ENCODE results near the gene PPP2R3A. TPM values are rescaled to one million over a fixed set of nuclear protein-coding genes. Genes with fewer than 3 reads are reported as not detected.

PPP2R3A gene
- total and polyA plus RNA-seq, 2 donors (not counting 3 experiments of a cell fraction or from before 2014, with no cell fraction given): 3.3 to 14.6 TPM

GRCh38 chr3:136189043-136189442, 223.5 kb downstream of the PPP2R3A start:
- ChIA-PET POLR2A (no interaction called here), CTCF (interaction anchor here (2.8 kb wide), 1 partner anchor 563 kb away, joined by 8 read pairs; the partner anchor contains the start of gene STAG1)
- Histone ChIP-seq H3K4me1 (ENCODE audit: control insufficient read depth, extremely low read depth, insufficient read depth, low read length) (peaks cover 11% of the 10 kb centered on the region), H2AFZ (ENCODE audit: low read depth, low read length) (no peak overlapping the region), H3K27me3 (ENCODE audit: control insufficient read depth in 2 of 2, insufficient read depth in 2 of 2, low read length in 2 of 2) (no peaks in the 10 kb centered on the region), H3K4me3 (replicated peaks in 1 of 3; ENCODE audit: insufficient read depth in 1 of 3, low read depth in 1 of 3, low read length in 3 of 3) (no peak overlapping the region), H3K27ac (ENCODE audit: insufficient read depth, low read depth, low read length) (no peak overlapping the region), H3K9me3 (replicated peaks; ENCODE audit: control insufficient read depth, insufficient read depth, low read length) (no peaks in the 10 kb centered on the region), H3K9ac (replicated peaks; ENCODE audit: extremely low read depth, insufficient read depth, low read length) (no peak overlapping the region), H3K4me2 (ENCODE audit: insufficient read depth, low read length) (no peak overlapping the region), H3K36me3 (ENCODE audit: control insufficient read depth in 2 of 2, extremely low read depth in 1 of 2, insufficient read depth in 2 of 2, low read length in 2 of 2) (no peaks in the 10 kb centered on the region), H4K20me1 (replicated peaks; ENCODE audit: control insufficient read depth, extremely low read depth, insufficient read depth, low read length) (peaks cover 21% of the 10 kb centered on the region), H3K9me1 (replicated peaks; ENCODE audit: control insufficient read depth, extremely low read depth, insufficient read depth, low read length) (no peaks in the 10 kb centered on the region), H3K79me2 (ENCODE audit: control insufficient read depth, insufficient read depth, low read length) (peaks cover 100% of the 10 kb centered on the region)
- dilution Hi-C loops (cut with MboI; ENCODE audit: extremely low pct_ligation_motif_present, low sequenced_read_pairs): no loop called here
- FAIRE-seq: no peak
- no peak for DNase-seq (ENCODE audit: low read depth, low spot score)
- intact Hi-C loops (cut with micrococcal nuclease): no loop called here
- TF ChIP-seq JUN (IDR thresholded peaks at IDR 0.05; ENCODE audit: borderline replicate concordance, insufficient read depth, insufficient read length, low read depth) (no peak), EZH2 (IDR thresholded peaks at IDR 0.05; ENCODE audit: borderline replicate concordance, low read depth, low read length, severe bottlenecking) (no peak), CTCF (IDR thresholded peaks at IDR 0.05; ENCODE audit: extremely low read depth in 1 of 2, insufficient read depth in 1 of 2, low read depth in 1 of 2, low read length in 2 of 2) (no peak), POLR2AphosphoS5 (IDR thresholded peaks at IDR 0.05; ENCODE audit: insufficient read depth, low read depth, low read length) (no peak), MAX (IDR thresholded peaks at IDR 0.05; ENCODE audit: insufficient read depth, insufficient read length) (no peak), POLR2A (IDR thresholded peaks at IDR 0.05; ENCODE audit: low read depth, low read length) (no peak), GATA2 (IDR thresholded peaks at IDR 0.05; ENCODE audit: insufficient read depth, insufficient read length, low read depth, low read length) (no peak)
- BruUV-seq (replicated peaks): no TSS peak

Measured in endothelial cell of umbilical vein (primary cell).